HEK293T (cell line): ENCODE measurements around the gene CNKSR3.

ENCODE experiments used
- ARNT ChIP-seq: fragments of 450-650 bp; IDR thresholded peaks from 2 replicates; pipeline ENCODE4 v1.6.1; 2017; ENCODE audit warnings: mild to moderate bottlenecking
- BHLHE40 ChIP-seq: fragments of 450-650 bp; IDR thresholded peaks from 2 replicates; pipeline ENCODE4 v1.6.1; 2016; ENCODE audit warnings: mild to moderate bottlenecking, moderate library complexity, borderline replicate concordance
- FOXK2 ChIP-seq: fragments of 450-650 bp; IDR thresholded peaks from 2 replicates; pipeline ENCODE4 v1.6.1; 2016; ENCODE audit warnings: mild to moderate bottlenecking

DNA sequence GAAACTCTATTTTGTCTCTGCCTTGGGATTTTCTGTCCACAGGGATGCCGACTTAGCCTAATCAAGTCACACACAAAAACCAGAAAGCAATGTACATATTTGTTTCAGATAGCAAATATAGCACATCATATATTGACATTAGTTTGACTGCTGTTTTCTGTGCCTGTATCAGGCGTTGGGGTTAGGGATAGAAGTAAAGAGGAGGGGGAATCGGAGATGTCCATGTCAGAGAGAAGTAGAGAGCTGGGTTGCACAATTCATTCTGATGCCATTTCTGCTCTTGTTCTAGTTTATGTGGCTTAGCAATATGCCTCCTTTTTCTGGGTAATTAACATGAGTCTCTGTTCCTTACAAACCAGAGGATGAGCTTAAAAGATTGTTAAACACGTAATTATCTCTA, 139.2 kb downstream of the CNKSR3 start:
- no peak for TF ChIP-seq ARNT
- TF ChIP-seq FOXK2: no peak
- TF ChIP-seq BHLHE40: no peak
